ENCODE data around the gene HDAC6. TPM values are rescaled to one million over a fixed set of nuclear protein-coding genes. Genes with fewer than 3 reads are reported as not detected.
"Not testable (repeated sequence)": the region's sequence is repeated elsewhere in the genome, so short reads cannot be mapped to it uniquely, and the experiment has no call there.

Gene HDAC6
- total and polyA plus RNA-seq, 4 experiments from 2014 or later: 9.4 to 126 (median 73.0) TPM

DNA sequence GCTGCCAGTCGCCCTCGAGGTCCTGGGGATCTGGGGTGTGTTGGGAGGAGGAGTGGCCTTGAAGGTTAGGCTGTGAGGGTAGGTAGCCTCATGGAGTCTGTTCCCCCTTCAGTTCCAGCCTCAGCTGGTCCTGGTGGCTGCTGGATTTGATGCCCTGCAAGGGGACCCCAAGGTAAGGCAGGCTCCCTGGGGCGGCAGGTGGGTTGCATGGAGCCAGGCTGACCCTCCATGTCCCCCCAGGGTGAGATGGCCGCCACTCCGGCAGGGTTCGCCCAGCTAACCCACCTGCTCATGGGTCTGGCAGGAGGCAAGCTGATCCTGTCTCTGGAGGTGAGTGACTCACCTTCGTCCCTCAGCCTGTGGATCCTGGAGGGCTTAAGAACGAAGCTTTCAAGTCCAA is 12.9 kb downstream of the HDAC6 start:
- Histone ChIP-seq H3K4me1 (ENCODE audit: insufficient read depth, low read length) (no peaks in the 10 kb centered on the region), H3K9me3 (ENCODE audit: control insufficient read depth in 1 of 2, low read length in 2 of 2) (no peaks in the 10 kb centered on the region), H3K36me3 (ENCODE audit: insufficient read depth, low read length) (no peaks in the 10 kb centered on the region), H3K27me3 (ENCODE audit: insufficient read depth, low read length) (no peaks in the 10 kb centered on the region), H3K4me3 (ENCODE audit: low read length in 2 of 2) (no peak overlapping the region), H3K27ac (ENCODE audit: low read depth, low read length) (no peak overlapping the region)
- POLR2A ChIA-PET (ENCODE audit: partially characterized antibody): no interaction called here
- Mint-ChIP-seq H3K9me3 (peaks cover 0 to 2% (median 0%) of the 10 kb centered on the region in 8 donors), H3K4me3 (no peak overlapping the region), H3K27ac (no peak overlapping the region), H3K4me1 (no peaks in the 10 kb centered on the region), H3K27me3 (no peaks in the 10 kb centered on the region), H3K36me3 (peaks cover 10 to 20% of the 10 kb centered on the region in 2 donors)
- no peak for DNase-seq
- CTCF ChIA-PET (ENCODE audit: partially characterized antibody): no interaction called here
- intact Hi-C loops (cut with micrococcal nuclease): no loop called here

DNA sequence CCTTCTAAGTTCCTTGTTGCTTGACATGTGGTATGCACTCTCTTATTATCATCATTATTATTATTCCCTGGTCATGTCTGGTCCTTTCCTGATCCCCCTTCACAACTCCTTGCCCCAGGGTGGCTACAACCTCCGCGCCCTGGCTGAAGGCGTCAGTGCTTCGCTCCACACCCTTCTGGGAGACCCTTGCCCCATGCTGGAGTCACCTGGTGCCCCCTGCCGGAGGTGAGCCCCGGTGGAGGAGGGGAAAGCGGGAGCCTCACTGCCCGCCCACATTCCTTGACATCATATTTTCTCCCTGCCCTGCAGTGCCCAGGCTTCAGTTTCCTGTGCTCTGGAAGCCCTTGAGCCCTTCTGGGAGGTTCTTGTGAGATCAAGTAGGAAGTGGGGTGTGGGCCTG is 13.4 kb downstream of the HDAC6 start:
- CTCF ChIA-PET (ENCODE audit: partially characterized antibody): no interaction called here
- no peak overlapping the region for H3K4me3 Mint-ChIP-seq
- H3K4me3 ChIP-seq (ENCODE audit: low read length in 2 of 2): no peak overlapping the region

DNA sequence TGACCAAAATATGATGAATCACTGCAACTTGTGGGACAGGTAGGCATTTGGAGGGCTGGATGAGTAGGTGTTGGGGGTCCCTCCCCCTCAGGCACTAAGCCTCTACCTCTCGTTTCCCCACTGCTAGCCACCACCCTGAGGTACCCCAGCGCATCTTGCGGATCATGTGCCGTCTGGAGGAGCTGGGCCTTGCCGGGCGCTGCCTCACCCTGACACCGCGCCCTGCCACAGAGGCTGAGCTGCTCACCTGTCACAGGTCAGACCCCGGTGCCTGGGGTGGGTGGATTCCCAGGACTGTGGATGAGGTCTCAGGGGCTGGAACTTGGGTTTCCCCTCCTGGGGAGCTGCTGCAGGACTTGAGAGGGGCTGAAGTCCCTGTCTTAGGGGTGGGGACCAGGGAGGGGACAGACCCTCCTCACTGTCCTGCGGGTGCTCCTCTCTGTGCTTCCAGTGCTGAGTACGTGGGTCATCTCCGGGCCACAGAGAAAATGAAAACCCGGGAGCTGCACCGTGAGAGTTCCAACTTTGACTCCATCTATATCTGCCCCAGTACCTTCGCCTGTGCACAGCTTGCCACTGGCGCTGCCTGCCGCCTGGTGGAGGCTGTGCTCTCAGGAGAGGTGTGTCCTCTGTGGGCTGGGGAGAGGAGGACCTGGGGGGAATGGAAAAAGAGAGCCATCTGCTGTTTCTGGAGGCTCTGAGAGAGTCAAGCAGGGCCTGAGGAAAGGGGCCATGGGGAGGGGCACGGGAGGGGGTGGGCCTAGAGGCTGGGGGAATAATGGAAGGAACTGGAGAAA is 14.3 kb downstream of the HDAC6 start:
- Mint-ChIP-seq H3K9me3 (peaks cover 0 to 2% (median 0%) of the 10 kb centered on the region in 8 donors), H3K36me3 (peaks cover 10 to 17% of the 10 kb centered on the region in 2 donors), H3K27me3 (no peaks in the 10 kb centered on the region), H3K4me3 (no peak overlapping the region), H3K27ac (no peak overlapping the region), H3K4me1 (no peaks in the 10 kb centered on the region)
- H3K4me1 ChIP-seq (ENCODE audit: insufficient read depth, low read length): no peaks in the 10 kb centered on the region
- no peaks in the 10 kb centered on the region for H3K27me3 ChIP-seq (ENCODE audit: insufficient read depth, low read length)
- no peaks in the 10 kb centered on the region for H3K36me3 ChIP-seq (ENCODE audit: insufficient read depth, low read length)
- H3K9me3 ChIP-seq (ENCODE audit: control insufficient read depth in 1 of 2, low read length in 2 of 2): no peaks in the 10 kb centered on the region
- H3K27ac ChIP-seq (ENCODE audit: low read depth, low read length): no peak overlapping the region
- H3K4me3 ChIP-seq (ENCODE audit: low read length in 2 of 2): no peak overlapping the region
- ChIA-PET POLR2A (ENCODE audit: partially characterized antibody) (no interaction called here), CTCF (ENCODE audit: partially characterized antibody) (no interaction called here)
- DNase-seq: no peak
- intact Hi-C loops (cut with micrococcal nuclease): no loop called here

More for the DNA sequence above, 13.4 kb downstream of the HDAC6 start:
- intact Hi-C loops (cut with micrococcal nuclease): no loop called here
- Mint-ChIP-seq H3K27me3 (no peaks in the 10 kb centered on the region), H3K27ac (no peak overlapping the region), H3K9me3 (peaks cover 0 to 2% (median 0%) of the 10 kb centered on the region in 8 donors), H3K4me1 (no peaks in the 10 kb centered on the region), H3K36me3 (peaks cover 10 to 22% of the 10 kb centered on the region in 2 donors)
- H3K27me3 ChIP-seq (ENCODE audit: insufficient read depth, low read length): no peaks in the 10 kb centered on the region
- H3K27ac ChIP-seq (ENCODE audit: low read depth, low read length): no peak overlapping the region
- POLR2A ChIA-PET (ENCODE audit: partially characterized antibody): no interaction called here
- no peak for DNase-seq
- H3K9me3 ChIP-seq (ENCODE audit: control insufficient read depth in 1 of 2, low read length in 2 of 2): no peaks in the 10 kb centered on the region
- no peaks in the 10 kb centered on the region for H3K4me1 ChIP-seq (ENCODE audit: insufficient read depth, low read length)
- H3K36me3 ChIP-seq (ENCODE audit: insufficient read depth, low read length): no peaks in the 10 kb centered on the region

DNA sequence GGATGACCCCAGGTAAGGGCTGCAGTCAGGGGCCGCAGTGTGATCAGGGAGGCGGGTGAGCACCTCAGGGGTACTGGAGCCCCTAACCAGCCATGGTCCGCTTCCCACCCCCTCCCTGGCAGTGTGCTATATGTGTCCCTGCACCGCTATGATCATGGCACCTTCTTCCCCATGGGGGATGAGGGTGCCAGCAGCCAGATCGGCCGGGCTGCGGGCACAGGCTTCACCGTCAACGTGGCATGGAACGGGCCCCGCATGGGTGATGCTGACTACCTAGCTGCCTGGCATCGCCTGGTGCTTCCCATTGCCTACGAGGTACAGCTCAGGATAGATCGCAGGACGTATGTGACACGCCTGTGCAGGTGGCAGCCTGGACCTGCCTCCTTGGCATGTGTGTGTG is 16.2 kb downstream of the HDAC6 start:
- Mint-ChIP-seq H3K36me3 (peaks cover 10 to 12% of the 10 kb centered on the region in 2 donors), H3K27me3 (no peaks in the 10 kb centered on the region), H3K27ac (no peak overlapping the region), H3K4me3 (no peak overlapping the region), H3K4me1 (no peaks in the 10 kb centered on the region), H3K9me3 (peaks cover 0 to 2% (median 0%) of the 10 kb centered on the region in 8 donors)
- DNase-seq: no peak
- intact Hi-C loops (cut with micrococcal nuclease): no loop called here
- Histone ChIP-seq H3K36me3 (ENCODE audit: insufficient read depth, low read length) (no peaks in the 10 kb centered on the region), H3K27ac (ENCODE audit: low read depth, low read length) (no peak overlapping the region), H3K4me1 (ENCODE audit: insufficient read depth, low read length) (no peaks in the 10 kb centered on the region), H3K4me3 (ENCODE audit: low read length in 2 of 2) (no peak overlapping the region), H3K27me3 (ENCODE audit: insufficient read depth, low read length) (no peaks in the 10 kb centered on the region), H3K9me3 (ENCODE audit: control insufficient read depth in 1 of 2, low read length in 2 of 2) (no peaks in the 10 kb centered on the region)
- POLR2A ChIA-PET (ENCODE audit: partially characterized antibody): no interaction called here
- CTCF ChIA-PET (ENCODE audit: partially characterized antibody): no interaction called here

DNA sequence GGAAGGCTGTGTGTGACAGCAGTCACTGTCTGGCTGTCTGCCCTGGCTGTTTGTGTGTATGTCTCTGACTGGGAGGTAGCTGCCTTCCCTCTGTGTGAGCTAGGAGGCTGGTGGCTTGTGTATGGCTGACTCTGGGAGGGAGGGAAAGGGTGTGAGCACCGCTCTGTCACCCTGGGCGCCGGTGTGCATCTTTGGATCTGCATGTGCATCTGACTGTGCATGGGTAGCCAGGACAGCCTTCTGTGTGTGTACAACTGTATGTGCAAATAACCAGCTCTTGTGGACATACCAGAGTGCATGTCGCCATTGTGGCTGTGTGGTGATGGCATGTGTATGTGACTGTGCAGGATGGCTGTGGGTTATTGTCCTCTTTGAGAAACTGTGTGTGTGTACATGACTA is 17.0 kb downstream of the HDAC6 start:
- Mint-ChIP-seq H3K27me3 (no peaks in the 10 kb centered on the region), H3K36me3 (peaks cover 10 to 14% of the 10 kb centered on the region in 2 donors), H3K4me1 (no peaks in the 10 kb centered on the region), H3K4me3 (no peak overlapping the region), H3K27ac (no peak overlapping the region), H3K9me3 (peaks cover 0 to 2% (median 0%) of the 10 kb centered on the region in 8 donors)
- intact Hi-C loops (cut with micrococcal nuclease): no loop called here
- Histone ChIP-seq H3K36me3 (ENCODE audit: insufficient read depth, low read length) (no peaks in the 10 kb centered on the region), H3K27me3 (ENCODE audit: insufficient read depth, low read length) (no peaks in the 10 kb centered on the region), H3K4me1 (ENCODE audit: insufficient read depth, low read length) (no peaks in the 10 kb centered on the region), H3K9me3 (ENCODE audit: control insufficient read depth in 1 of 2, low read length in 2 of 2) (no peaks in the 10 kb centered on the region), H3K27ac (ENCODE audit: low read depth, low read length) (no peak overlapping the region), H3K4me3 (ENCODE audit: low read length in 2 of 2) (no peak overlapping the region)
- no peak for DNase-seq
- POLR2A ChIA-PET (ENCODE audit: partially characterized antibody): no interaction called here
- CTCF ChIA-PET (ENCODE audit: partially characterized antibody): no interaction called here

DNA sequence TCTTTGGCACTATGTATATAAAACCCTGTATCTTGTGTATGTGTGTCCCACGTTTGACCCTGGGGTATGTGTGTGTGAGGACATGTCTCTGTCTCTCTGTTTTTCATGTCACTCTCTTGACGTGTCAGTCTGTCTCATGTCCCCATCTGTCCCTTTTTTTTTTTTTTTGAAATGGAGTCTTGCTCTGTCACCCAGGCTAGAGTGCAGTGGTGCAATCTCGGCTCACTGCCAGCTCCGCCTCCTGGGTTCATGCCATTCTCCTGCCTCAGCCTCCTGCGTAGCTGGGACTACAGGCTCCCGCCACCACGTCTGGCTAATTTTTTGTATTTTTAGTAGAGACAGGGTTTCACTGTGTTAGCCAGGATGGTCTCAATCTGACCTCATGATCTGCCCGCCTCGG is 17.5 kb downstream of the HDAC6 start:
- POLR2A ChIA-PET (ENCODE audit: partially characterized antibody); H3K27ac ChIP-seq (ENCODE audit: low read depth, low read length); H3K27me3 Mint-ChIP-seq; H3K4me1 Mint-ChIP-seq; H3K9me3 Mint-ChIP-seq; H3K36me3 ChIP-seq (ENCODE audit: insufficient read depth, low read length); H3K9me3 ChIP-seq (ENCODE audit: control insufficient read depth in 1 of 2, low read length in 2 of 2); H3K27ac Mint-ChIP-seq; H3K4me3 Mint-ChIP-seq; H3K27me3 ChIP-seq (ENCODE audit: insufficient read depth, low read length); H3K4me3 ChIP-seq (ENCODE audit: low read length in 2 of 2); intact Hi-C loops (cut with micrococcal nuclease); CTCF ChIA-PET (ENCODE audit: partially characterized antibody); DNase-seq; H3K4me1 ChIP-seq (ENCODE audit: insufficient read depth, low read length): not testable (repeated sequence)
- peaks cover 10 to 16% of the 10 kb centered on the region in 2 donors for H3K36me3 Mint-ChIP-seq

DNA sequence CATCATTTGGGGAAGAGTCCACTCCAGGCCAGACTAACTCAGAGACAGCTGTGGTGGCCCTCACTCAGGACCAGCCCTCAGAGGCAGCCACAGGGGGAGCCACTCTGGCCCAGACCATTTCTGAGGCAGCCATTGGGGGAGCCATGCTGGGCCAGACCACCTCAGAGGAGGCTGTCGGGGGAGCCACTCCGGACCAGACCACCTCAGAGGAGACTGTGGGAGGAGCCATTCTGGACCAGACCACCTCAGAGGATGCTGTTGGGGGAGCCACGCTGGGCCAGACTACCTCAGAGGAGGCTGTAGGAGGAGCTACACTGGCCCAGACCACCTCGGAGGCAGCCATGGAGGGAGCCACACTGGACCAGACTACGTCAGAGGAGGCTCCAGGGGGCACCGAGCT is 21.2 kb downstream of the HDAC6 start:
- Mint-ChIP-seq H3K9me3 (peaks cover 0 to 4% (median 0%) of the 10 kb centered on the region in 8 donors), H3K4me1 (peaks cover 0 to 5% (median 4%) of the 10 kb centered on the region in 4 donors), H3K27me3 (peaks cover 7% of the 10 kb centered on the region in 2 donors), H3K27ac (no peak overlapping the region), H3K36me3 (peaks cover 9 to 26% of the 10 kb centered on the region in 2 donors), H3K4me3 (no peak overlapping the region)
- Histone ChIP-seq H3K27me3 (ENCODE audit: insufficient read depth, low read length) (no peaks in the 10 kb centered on the region), H3K36me3 (ENCODE audit: insufficient read depth, low read length) (no peaks in the 10 kb centered on the region), H3K9me3 (ENCODE audit: control insufficient read depth in 1 of 2, low read length in 2 of 2) (no peaks in the 10 kb centered on the region), H3K27ac (ENCODE audit: low read depth, low read length) (no peak overlapping the region), H3K4me3 (ENCODE audit: low read length in 2 of 2) (no peak overlapping the region), H3K4me1 (ENCODE audit: insufficient read depth, low read length) (no peaks in the 10 kb centered on the region)
- POLR2A ChIA-PET (ENCODE audit: partially characterized antibody): no interaction called here
- no peak for DNase-seq
- intact Hi-C loops (cut with micrococcal nuclease): no loop called here
- CTCF ChIA-PET (ENCODE audit: partially characterized antibody): no interaction called here

Measured in CD4-positive, alpha-beta memory T cell (primary cell).